H9 (cell line): ENCODE data around the gene GSN. TPM values are rescaled to one million over a fixed set of nuclear protein-coding genes. Genes with fewer than 3 reads are reported as not detected.

Experiments used
- DNase-seq: peaks from one replicate; pipeline ENCODE4 v3.0.0-alpha.2; 2017
- H2AFZ ChIP-seq: one replicate; pipeline ENCODE4 v1.6.1; 2013; ENCODE audit warnings: mild to moderate bottlenecking, low read length, control low read depth, moderate library complexity
- H2AK5ac ChIP-seq: 2 replicates; pipeline ENCODE4 v1.6.1; 2013; ENCODE audit warnings: low read length, control low read depth, mixed read lengths; ENCODE audit not compliant: insufficient read length
- H2BK120ac ChIP-seq: one replicate; pipeline ENCODE4 v1.6.1; 2013; ENCODE audit warnings: low read depth, mild to moderate bottlenecking, low read length, control low read depth, inconsistent platforms; ENCODE audit not compliant: poor library complexity, severe bottlenecking
- H2BK12ac ChIP-seq: 2 replicates; pipeline ENCODE4 v1.6.1; 2013; ENCODE audit warnings: low read length, control low read depth, mixed read lengths, low read depth; ENCODE audit not compliant: insufficient read length
- H2BK15ac ChIP-seq: 2 replicates; pipeline ENCODE4 v1.6.1; 2013; ENCODE audit warnings: low read depth, low read length, control low read depth
- H2BK20ac ChIP-seq: one replicate; pipeline ENCODE4 v1.6.1; 2013; ENCODE audit warnings: low read depth, mild to moderate bottlenecking, low read length, control low read depth, inconsistent platforms; ENCODE audit not compliant: poor library complexity, severe bottlenecking
- H2BK5ac ChIP-seq: 2 replicates; pipeline ENCODE4 v1.6.1; 2013; ENCODE audit warnings: low read length, control low read depth, mixed read lengths; ENCODE audit not compliant: insufficient read length
- H3K14ac ChIP-seq: 2 replicates; pipeline ENCODE4 v1.6.1; 2013; ENCODE audit warnings: low read length, control low read depth; ENCODE audit not compliant: insufficient read depth
- H3K18ac ChIP-seq: 2 replicates; pipeline ENCODE4 v1.6.1; 2013; ENCODE audit warnings: low read depth, mild to moderate bottlenecking, mixed read lengths, low read length, control low read depth; ENCODE audit not compliant: insufficient read length
- H3K23ac ChIP-seq: 2 replicates; pipeline ENCODE4 v1.6.1; 2013; ENCODE audit warnings: low read length, control low read depth, mixed read lengths, low read depth; ENCODE audit not compliant: insufficient read length
- H3K23me2 ChIP-seq: 2 replicates; pipeline ENCODE4 v1.6.1; 2013; ENCODE audit warnings: low read depth, mild to moderate bottlenecking, mixed read lengths, low read length, control low read depth; ENCODE audit not compliant: insufficient read length, poor library complexity, severe bottlenecking
- H3K27ac ChIP-seq: 2 replicates; pipeline ENCODE4 v1.5.1; 2013; ENCODE audit warnings: low read length, control low read depth, mixed read lengths, low read depth; ENCODE audit not compliant: insufficient read length
- H3K27me3 ChIP-seq: 2 replicates; pipeline ENCODE4 v1.6.1; 2013; ENCODE audit warnings: low read length, control low read depth, inconsistent platforms; ENCODE audit not compliant: insufficient read depth
- H3K4ac ChIP-seq: 2 replicates; pipeline ENCODE4 v1.6.1; 2013; ENCODE audit warnings: low read depth, mild to moderate bottlenecking, control low read depth, inconsistent platforms, low read length, moderate library complexity
- H3K4me1 ChIP-seq: 2 replicates; pipeline ENCODE4 v1.6.1; 2013; ENCODE audit warnings: low read length, control low read depth, inconsistent platforms; ENCODE audit not compliant: insufficient read depth
- H3K4me2 ChIP-seq: 2 replicates; pipeline ENCODE4 v1.6.1; 2013; ENCODE audit warnings: low read length, control low read depth, mixed read lengths; ENCODE audit not compliant: insufficient read length, insufficient read depth
- H3K56ac ChIP-seq: 2 replicates; pipeline ENCODE4 v1.6.1; 2013; ENCODE audit warnings: low read depth, mild to moderate bottlenecking, mixed read lengths, low read length, control low read depth; ENCODE audit not compliant: insufficient read length
- H3K79me1 ChIP-seq: 2 replicates; pipeline ENCODE4 v1.6.1; 2013; ENCODE audit warnings: low read depth, mild to moderate bottlenecking, moderate library complexity, low read length, control low read depth, inconsistent platforms; ENCODE audit not compliant: insufficient read depth, poor library complexity, severe bottlenecking
- H3K79me2 ChIP-seq: 2 replicates; pipeline ENCODE4 v1.6.1; 2013; ENCODE audit warnings: low read length, control low read depth, inconsistent platforms; ENCODE audit not compliant: insufficient read depth
- H3K9ac ChIP-seq: 2 replicates; pipeline ENCODE4 v1.6.1; 2013; ENCODE audit warnings: low read length, control low read depth, mixed read lengths; ENCODE audit not compliant: insufficient read length; ENCODE audit errors: extremely low read depth
- H3K9me3 ChIP-seq: one replicate; pipeline ENCODE4 v1.6.1; 2013; ENCODE audit warnings: low read depth, low read length, inconsistent platforms; ENCODE audit not compliant: control insufficient read depth
- H3T11ph ChIP-seq: one replicate; pipeline ENCODE4 v1.6.1; 2013; ENCODE audit warnings: mild to moderate bottlenecking, low read length, control low read depth, inconsistent platforms
- H4K20me1 ChIP-seq: one replicate; pipeline ENCODE4 v1.6.1; 2013; ENCODE audit not compliant: control insufficient read depth, insufficient read length, insufficient read depth
- H4K5ac ChIP-seq: 2 replicates; pipeline ENCODE4 v1.6.1; 2013; ENCODE audit warnings: low read depth, mild to moderate bottlenecking, mixed read lengths, low read length, control low read depth; ENCODE audit not compliant: insufficient read length
- H4K8ac ChIP-seq: replicated peaks from 2 replicates; pipeline ENCODE4 v1.6.1; 2013; ENCODE audit warnings: low read length, control low read depth, mixed read lengths, low read depth; ENCODE audit not compliant: insufficient read length
- H4K91ac ChIP-seq: 2 replicates; pipeline ENCODE4 v1.6.1; 2013; ENCODE audit warnings: low read depth, mild to moderate bottlenecking, moderate library complexity, mixed read lengths, low read length, control low read depth; ENCODE audit not compliant: insufficient read length
- H3K27ac Mint-ChIP-seq, 3 experiments: 2 replicates in 2 of 3; 3 replicates in 1 of 3; pipeline ENCODE4 v1.8.0; 2020 to 2021; ENCODE audit warnings: mixed read lengths in 3 of 3, mild to moderate bottlenecking in 1 of 3, moderate library complexity in 1 of 3
- H3K27me3 Mint-ChIP-seq: 2 replicates; pipeline ENCODE4 v1.8.0; 2021; ENCODE audit warnings: low read depth, mild to moderate bottlenecking, moderate library complexity, mixed read lengths
- H3K36me3 Mint-ChIP-seq, 3 experiments: 2 replicates in 2 of 3; 3 replicates in 1 of 3; pipeline ENCODE4 v1.8.0; 2020 to 2021; ENCODE audit warnings: low read depth in 3 of 3, mixed read lengths in 3 of 3; ENCODE audit not compliant: insufficient read depth in 1 of 3
- H3K4me1 Mint-ChIP-seq, 2 experiments: 2 replicates each; pipeline ENCODE4 v1.8.0; 2020; ENCODE audit warnings: mixed read lengths in 2 of 2
- H3K4me3 Mint-ChIP-seq, 2 experiments: 2 replicates in 1 of 2; 3 replicates in 1 of 2; pipeline ENCODE4 v1.8.0; 2020 to 2021; ENCODE audit warnings: mild to moderate bottlenecking in 2 of 2, mixed read lengths in 2 of 2, moderate library complexity in 1 of 2
- H3K9me3 Mint-ChIP-seq, 2 experiments: 2 replicates in 1 of 2; 3 replicates in 1 of 2; pipeline ENCODE4 v1.8.0; 2020; ENCODE audit warnings: mild to moderate bottlenecking in 2 of 2, mixed read lengths in 2 of 2, moderate library complexity in 1 of 2
- CTCF ChIP-seq: fragments of 200-600 bp; sonication (generic); conservative IDR thresholded peaks from 3 replicates; pipeline ENCODE4 v1.8.0; 2021; ENCODE audit warnings: antibody characterized with exemption, mild to moderate bottlenecking
- WGBS: extraction: QIAGEN DNeasy Blood & Tissue Kit; methylation state at CpG from one replicate; pipeline ENCODE4 v1.1.7; 2013; ENCODE audit warnings: missing lambda C conversion rate, low lambda C conversion rate, mixed read lengths; ENCODE audit not compliant: insufficient read length; ENCODE audit errors: extremely low coverage; 5-methylcytosine and 5-hydroxymethylcytosine counted together
- total RNA-seq: library from RNA; stranded (reverse); gene quantifications from 2 replicates; pipeline ENCODE4 v1.2.1, GENCODE V29; 2021

The GSN gene
- total RNA-seq, 1 experiment from 2014 or later: 14.9 TPM

- H3K9me3 ChIP-seq: no peaks in the 10 kb centered on the region
- no peak within 1 kb of the TSS for H4K5ac ChIP-seq
- peaks cover 4 to 9% (median 6%) of the 10 kb centered on the region in 3 experiments; a peak in 6 of 7 replicates for H3K36me3 Mint-ChIP-seq
- DNase-seq: no peak
- no peak within 1 kb of the TSS for H2BK15ac ChIP-seq
- no peaks in the 10 kb centered on the region; the same call in 1 of the 2 replicates for H3K27me3 ChIP-seq
- H3K56ac ChIP-seq: no peak within 1 kb of the TSS
- peak within 1 kb of the TSS; percentile 59 for H3K14ac ChIP-seq
- TF ChIP-seq CTCF: no peak
- H3K18ac ChIP-seq: peak within 1 kb of the TSS; percentile 41
- H3K79me2 ChIP-seq: no peaks in the 10 kb centered on the region
- H2BK120ac ChIP-seq: no peak within 1 kb of the TSS
- no peak within 1 kb of the TSS for H3T11ph ChIP-seq
- no peak within 1 kb of the TSS for H2BK12ac ChIP-seq
- H3K4me1 Mint-ChIP-seq: peaks cover 14 to 33% of the 10 kb centered on the region in 2 experiments
- H3K27ac Mint-ChIP-seq: no peak within 1 kb of the TSS; a peak in 1 of 7 replicates
- H2AFZ ChIP-seq: no peak within 1 kb of the TSS
- no peak within 1 kb of the TSS for H3K23ac ChIP-seq
- peaks cover 39% of the 10 kb centered on the region for H3K27me3 Mint-ChIP-seq
- H4K20me1 ChIP-seq: no peaks in the 10 kb centered on the region
- H3K9me3 Mint-ChIP-seq: peaks cover 0 to 5% of the 10 kb centered on the region in 2 experiments; a peak in 3 of 5 replicates
- no peak within 1 kb of the TSS for H3K27ac ChIP-seq
- H3K23me2 ChIP-seq: peaks cover 5% of the 10 kb centered on the region
- no peak within 1 kb of the TSS for H2AK5ac ChIP-seq
- H3K4me1 ChIP-seq: no peaks in the 10 kb centered on the region
- peak within 1 kb of the TSS; percentile 66 to 81 for H3K4me3 Mint-ChIP-seq
- no peak within 1 kb of the TSS for H4K91ac ChIP-seq
- no peak within 1 kb of the TSS for H4K8ac ChIP-seq
- H2BK5ac ChIP-seq: no peak within 1 kb of the TSS
- H3K9ac ChIP-seq: peak within 1 kb of the TSS; percentile 23
- no peaks in the 10 kb centered on the region for H3K79me1 ChIP-seq
- H2BK20ac ChIP-seq: no peak within 1 kb of the TSS
- WGBS: no CpG with 5 or more reads among the region's 52 CpGs
- H3K4ac ChIP-seq: no peak within 1 kb of the TSS
- H3K4me2 ChIP-seq: peak within 1 kb of the TSS; percentile 65
Measured at GRCh38 chr9:121369595-121370265, 101.8 kb downstream of the GSN start, which contains the start of gene STOM. STOM (minus strand) TSS chr9:121370250; CDS start chr9:121370187, 63 bp downstream.
